Smooth muscle cell (in vitro differentiated cells): ENCODE data around the gene GTF3A. TPM values are rescaled to one million over a fixed set of nuclear protein-coding genes. Genes with fewer than 3 reads are reported as not detected.

Experiments used
- DNase-seq: peaks from one replicate; lab custom pipeline; 2025; ENCODE audit not compliant: unreplicated experiment; lab: John Stamatoyannopoulos, UW
- H2AFZ ChIP-seq: fragments of 200-600 bp; sonication (generic); 2 replicates; pipeline ENCODE4 v1.6.0; 2016; ENCODE audit warnings: antibody characterized with exemption, low read depth, mild to moderate bottlenecking
- H3F3A ChIP-seq: fragments of 200-600 bp; sonication (generic); 2 replicates; pipeline ENCODE4 v1.6.0; 2017; ENCODE audit warnings: antibody characterized with exemption, low read depth
- H3K27ac ChIP-seq: fragments of 200-600 bp; sonication (generic); 2 replicates; pipeline ENCODE4 v1.5.1; 2016; ENCODE audit warnings: low read depth, mild to moderate bottlenecking
- H3K27me3 ChIP-seq: fragments of 200-600 bp; sonication (generic); 2 replicates; pipeline ENCODE4 v1.6.1; 2016; ENCODE audit warnings: low read depth, mild to moderate bottlenecking
- H3K36me3 ChIP-seq: fragments of 200-600 bp; sonication (generic); 2 replicates; pipeline ENCODE4 v1.5.1; 2016; ENCODE audit warnings: low read depth
- H3K4me1 ChIP-seq: fragments of 200-600 bp; sonication (generic); 2 replicates; pipeline ENCODE4 v1.5.1; 2016; ENCODE audit warnings: low read depth
- H3K4me2 ChIP-seq: fragments of 200-600 bp; sonication (generic); 2 replicates; pipeline ENCODE4 v1.6.0; 2016; ENCODE audit warnings: mild to moderate bottlenecking
- H3K4me3 ChIP-seq: fragments of 200-600 bp; sonication (generic); 2 replicates; pipeline ENCODE4 v1.5.1; 2016; ENCODE audit warnings: mild to moderate bottlenecking
- H3K79me2 ChIP-seq: fragments of 200-600 bp; sonication (generic); 2 replicates; pipeline ENCODE4 v1.6.0; 2016; ENCODE audit warnings: low read depth, mild to moderate bottlenecking
- H3K9ac ChIP-seq: fragments of 200-600 bp; sonication (generic); 2 replicates; pipeline ENCODE4 v1.6.0; 2016; ENCODE audit warnings: low read depth
- H3K9me3 ChIP-seq: fragments of 200-600 bp; sonication (generic); replicated peaks from 2 replicates; pipeline ENCODE4 v1.5.1; 2016; ENCODE audit warnings: low read depth
- H4K20me1 ChIP-seq: fragments of 200-600 bp; sonication (generic); 2 replicates; pipeline ENCODE4 v1.6.0; 2016; ENCODE audit warnings: low read depth
- WGBS: methylation state at CpG from one replicate; pipeline ENCODE4 v1.1.7; 2016; ENCODE audit warnings: low lambda C conversion rate; 5-methylcytosine and 5-hydroxymethylcytosine counted together
- polyA plus RNA-seq: library from polyadenylated mRNA; unstranded; fragments of >200 nt; fragmentation: Nextera tagmentation; extraction: Ambion mirVana; gene quantifications from 2 replicates; pipeline ENCODE4 v1.2.1, GENCODE V29; 2016
- total RNA-seq: library from RNA; depleted of rRNA; stranded (reverse); fragments of >200 nt; gene quantifications from 2 replicates; pipeline ENCODE4 v1.2.3, GENCODE V29; 2014
- TF ChIP-seq, protein P1 (sequence below): fragments of 200-600 bp; sonication (generic); IDR thresholded peaks from 2 replicates; pipeline ENCODE4 v1.5.1; 2017; ENCODE audit warnings: borderline replicate concordance, mild to moderate bottlenecking, antibody characterized with exemption; ENCODE audit not compliant: insufficient read depth, poor library complexity, severe bottlenecking

The GTF3A gene
- total and polyA plus RNA-seq, 2 experiments from 2014 or later: 106 to 140 TPM

GRCh38 chr13:27448308-27448707, 23.9 kb downstream of the GTF3A start:
- Histone ChIP-seq H3K4me1 (peaks cover 14% of the 10 kb centered on the region), H3K9me3 (no peaks in the 10 kb centered on the region), H3K27ac (no peak overlapping the region), H3K4me2 (peak overlapping the region; percentile 97), H3F3A (no peaks in the 10 kb centered on the region), H3K36me3 (no peaks in the 10 kb centered on the region), H2AFZ (no peak overlapping the region), H4K20me1 (peaks cover 30% of the 10 kb centered on the region), H3K9ac (no peak overlapping the region), H3K4me3 (peak overlapping the region; percentile 91), H3K79me2 (peaks cover 47% of the 10 kb centered on the region), H3K27me3 (peaks cover 13% of the 10 kb centered on the region)
- DNase-seq: no peak
- 92% methylated on average over 4 of the region's 4 CpGs for WGBS
- TF ChIP-seq, protein P1, sequence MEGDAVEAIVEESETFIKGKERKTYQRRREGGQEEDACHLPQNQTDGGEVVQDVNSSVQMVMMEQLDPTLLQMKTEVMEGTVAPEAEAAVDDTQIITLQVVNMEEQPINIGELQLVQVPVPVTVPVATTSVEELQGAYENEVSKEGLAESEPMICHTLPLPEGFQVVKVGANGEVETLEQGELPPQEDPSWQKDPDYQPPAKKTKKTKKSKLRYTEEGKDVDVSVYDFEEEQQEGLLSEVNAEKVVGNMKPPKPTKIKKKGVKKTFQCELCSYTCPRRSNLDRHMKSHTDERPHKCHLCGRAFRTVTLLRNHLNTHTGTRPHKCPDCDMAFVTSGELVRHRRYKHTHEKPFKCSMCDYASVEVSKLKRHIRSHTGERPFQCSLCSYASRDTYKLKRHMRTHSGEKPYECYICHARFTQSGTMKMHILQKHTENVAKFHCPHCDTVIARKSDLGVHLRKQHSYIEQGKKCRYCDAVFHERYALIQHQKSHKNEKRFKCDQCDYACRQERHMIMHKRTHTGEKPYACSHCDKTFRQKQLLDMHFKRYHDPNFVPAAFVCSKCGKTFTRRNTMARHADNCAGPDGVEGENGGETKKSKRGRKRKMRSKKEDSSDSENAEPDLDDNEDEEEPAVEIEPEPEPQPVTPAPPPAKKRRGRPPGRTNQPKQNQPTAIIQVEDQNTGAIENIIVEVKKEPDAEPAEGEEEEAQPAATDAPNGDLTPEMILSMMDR: no peak

- peaks cover 14% of the 10 kb centered on the region for H3K4me1 ChIP-seq
- DNase-seq: no peak
- peak overlapping the region; percentile 91 for H3K4me3 ChIP-seq
- H3K9me3 ChIP-seq: no peaks in the 10 kb centered on the region
- TF ChIP-seq, protein P1: no peak
- H4K20me1 ChIP-seq: peaks cover 26% of the 10 kb centered on the region
- peaks cover 22% of the 10 kb centered on the region for H3K27me3 ChIP-seq
- H3K79me2 ChIP-seq: peaks cover 44% of the 10 kb centered on the region
- WGBS: 68% methylated on average over 15 of the region's 15 CpGs
- H3K4me2 ChIP-seq: peak overlapping the region; percentile 97
- H3K27ac ChIP-seq: peak overlapping the region; percentile 75
- H2AFZ ChIP-seq: peak overlapping the region; percentile 98
- H3F3A ChIP-seq: no peaks in the 10 kb centered on the region
- H3K36me3 ChIP-seq: no peaks in the 10 kb centered on the region
- H3K9ac ChIP-seq: peak overlapping the region; percentile 82
Observed at GRCh38 chr13:27449081-27449603, 24.7 kb downstream of the GTF3A start.

- TF ChIP-seq, protein P1: no peak
- Histone ChIP-seq H3K27me3 (peaks cover 24% of the 10 kb centered on the region), H3K27ac (peak within 1 kb of the TSS; percentile 75), H2AFZ (peak within 1 kb of the TSS; percentile 98), H3K36me3 (no peaks in the 10 kb centered on the region), H3F3A (no peaks in the 10 kb centered on the region), H3K4me3 (peak within 1 kb of the TSS; percentile 91), H3K4me2 (peak within 1 kb of the TSS; percentile 97), H4K20me1 (peaks cover 17% of the 10 kb centered on the region), H3K79me2 (peaks cover 36% of the 10 kb centered on the region), H3K9ac (peak within 1 kb of the TSS; percentile 82), H3K9me3 (no peaks in the 10 kb centered on the region), H3K4me1 (peaks cover 14% of the 10 kb centered on the region)
- peak; percentile 72 for DNase-seq
- under 1% methylated on average over 81 of the region's 81 CpGs for WGBS
Observed at GRCh38 chr13:27449936-27450828, 25.8 kb downstream of the GTF3A start, which contains the start of gene MTIF3. Gene MTIF3, minus strand, starts transcription at chr13:27450564. Its CDS starts 10,116 bp downstream, at chr13:27440448.
